Liver (tissue), 9 donors: ENCODE measurements around the gene SHANK2. TPM values are rescaled to one million over a fixed set of nuclear protein-coding genes. Genes with fewer than 3 reads are reported as not detected.

Experiments
- DNase-seq: peaks from one replicate; pipeline ENCODE4 v3.0.0-alpha.2; 2017; ENCODE audit warnings: low spot score
- H3K27ac ChIP-seq, 2 donors: one replicate each; pipeline ENCODE4 v1.7.0; 2013; ENCODE audit warnings: inconsistent platforms in 2 of 2, low read length in 2 of 2, control low read depth in 1 of 2, low read depth in 1 of 2, mild to moderate bottlenecking in 1 of 2
- H3K27me3 ChIP-seq, 4 donors: one replicate each; pipeline versions ENCODE4 v1.6.1 to v1.7.0; 2013; ENCODE audit warnings: low read length in 3 of 4, inconsistent platforms in 1 of 4, mild to moderate bottlenecking in 1 of 4, moderate library complexity in 1 of 4; ENCODE audit not compliant: control insufficient read depth in 4 of 4, insufficient read depth in 4 of 4
- H3K36me3 ChIP-seq, 4 donors: one replicate each; pipeline versions ENCODE4 v1.6.1 to v1.7.0; 2013; ENCODE audit warnings: low read length in 3 of 4, mild to moderate bottlenecking in 3 of 4, low read depth in 1 of 4, moderate library complexity in 1 of 4; ENCODE audit not compliant: control insufficient read depth in 4 of 4, insufficient read depth in 3 of 4
- H3K4me1 ChIP-seq, 4 donors: one replicate each; pipeline versions ENCODE4 v1.6.1 to v1.7.0; 2013; ENCODE audit warnings: low read length in 3 of 4, mild to moderate bottlenecking in 3 of 4, moderate library complexity in 1 of 4; ENCODE audit not compliant: control insufficient read depth in 4 of 4, insufficient read depth in 4 of 4
- H3K4me3 ChIP-seq, 3 donors: one replicate each; pipeline versions ENCODE4 v1.6.1 to v1.7.0; 2013; ENCODE audit warnings: low read length in 3 of 3, control low read depth in 1 of 3, low read depth in 1 of 3, mild to moderate bottlenecking in 1 of 3
- H3K9ac ChIP-seq, 2 donors: one replicate each; pipeline ENCODE4 v1.7.0; 2013; ENCODE audit warnings: low read length in 2 of 2, mild to moderate bottlenecking in 2 of 2, moderate library complexity in 2 of 2, control low read depth in 1 of 2, low read depth in 1 of 2
- H3K9me3 ChIP-seq, 4 donors: one replicate each; pipeline versions ENCODE4 v1.6.1 to v1.7.0; 2013; ENCODE audit warnings: low read length in 3 of 4; ENCODE audit not compliant: control insufficient read depth in 4 of 4
- CTCF ChIP-seq: fragments of 150-350 bp; IDR thresholded peaks from 2 replicates; pipeline ENCODE4 v1.5.1; 2017; ENCODE audit warnings: improper control_type of control experiment, low read depth, low read length; ENCODE audit not compliant: missing input control
- FOXA1 ChIP-seq: IDR thresholded peaks from 2 replicates; pipeline ENCODE4 v1.6.1; 2016; ENCODE audit warnings: antibody characterized with exemption
- GABPA ChIP-seq, 2 donors: IDR thresholded peaks in 1 of 2; conservative IDR thresholded peaks in 1 of 2; 2 replicates each; pipeline ENCODE4 v1.6.1; 2016; ENCODE audit warnings: antibody characterized with exemption in 2 of 2, mild to moderate bottlenecking in 1 of 2, moderate library complexity in 1 of 2
- HNF4A ChIP-seq, 2 donors: conservative IDR thresholded peaks; 2 replicates each; pipeline ENCODE4 v1.6.1; 2016; ENCODE audit warnings: antibody characterized with exemption in 2 of 2, mild to moderate bottlenecking in 2 of 2
- JUND ChIP-seq, 2 donors: IDR thresholded peaks; 2 replicates each; pipeline ENCODE4 v1.6.1; 2016; ENCODE audit warnings: antibody characterized with exemption in 2 of 2
- MAX ChIP-seq: IDR thresholded peaks from 2 replicates; pipeline ENCODE4 v1.6.1; 2016; ENCODE audit warnings: antibody characterized with exemption
- RAD21 ChIP-seq, 2 donors: IDR thresholded peaks; 2 replicates each; pipeline ENCODE4 v1.6.1; 2016; ENCODE audit warnings: antibody characterized with exemption in 2 of 2, mild to moderate bottlenecking in 2 of 2
- RXRA ChIP-seq, 2 donors: IDR thresholded peaks; 2 replicates each; pipeline ENCODE4 v1.6.1; 2017 to 2018; ENCODE audit warnings: antibody characterized with exemption in 2 of 2, mild to moderate bottlenecking in 1 of 2
- SP1 ChIP-seq: IDR thresholded peaks from 2 replicates; pipeline ENCODE4 v1.6.1; 2018; ENCODE audit warnings: antibody characterized with exemption, mild to moderate bottlenecking
- TAF1 ChIP-seq: conservative IDR thresholded peaks from 2 replicates; pipeline ENCODE4 v1.6.1; 2016; ENCODE audit warnings: antibody characterized with exemption, mild to moderate bottlenecking
- YY1 ChIP-seq: IDR thresholded peaks from 2 replicates; pipeline ENCODE4 v1.6.1; 2016; ENCODE audit warnings: antibody characterized with exemption, mild to moderate bottlenecking
- WGBS: extraction: QIAGEN DNeasy Blood & Tissue Kit; methylation state at CpG from one replicate; pipeline ENCODE4 v1.1.7; 2013; 5-methylcytosine and 5-hydroxymethylcytosine counted together
- polyA plus RNA-seq, 2 donors: library from polyadenylated mRNA; stranded (reverse) in 1 of 2; unstranded in 1 of 2; fragments of 200-250 nt in 1 of 2; fragments of >200 nt in 1 of 2; fragmentation: Nextera tagmentation in 1 of 2; extraction: Ambion mirVana in 1 of 2; gene quantifications; one replicate each; pipeline versions ENCODE4 v1.2.1 to v1.2.3, GENCODE V29; 2013 to 2015
- total RNA-seq, 2 donors: library from RNA; depleted of rRNA; stranded (reverse); fragments of >200 nt; gene quantifications; one replicate each; pipeline ENCODE4 v1.2.3, GENCODE V29; 2014
- TF ChIP-seq, protein P1 (sequence below): IDR thresholded peaks from 2 replicates; pipeline ENCODE4 v1.6.1; 2016; ENCODE audit warnings: antibody characterized with exemption, mild to moderate bottlenecking
- TF ChIP-seq, protein P2 (sequence below): IDR thresholded peaks from 2 replicates; pipeline ENCODE4 v1.6.1; 2016; ENCODE audit warnings: antibody characterized with exemption
- donor health status: healthy.
- donor health status: healthy.
- donor health status: healthy.
- donor health status: healthy.
- donor health status: healthy.

Gene SHANK2
- total and polyA plus RNA-seq, 4 donors = 5.4 to 36.4 (median 12.4) TPM

DNA sequence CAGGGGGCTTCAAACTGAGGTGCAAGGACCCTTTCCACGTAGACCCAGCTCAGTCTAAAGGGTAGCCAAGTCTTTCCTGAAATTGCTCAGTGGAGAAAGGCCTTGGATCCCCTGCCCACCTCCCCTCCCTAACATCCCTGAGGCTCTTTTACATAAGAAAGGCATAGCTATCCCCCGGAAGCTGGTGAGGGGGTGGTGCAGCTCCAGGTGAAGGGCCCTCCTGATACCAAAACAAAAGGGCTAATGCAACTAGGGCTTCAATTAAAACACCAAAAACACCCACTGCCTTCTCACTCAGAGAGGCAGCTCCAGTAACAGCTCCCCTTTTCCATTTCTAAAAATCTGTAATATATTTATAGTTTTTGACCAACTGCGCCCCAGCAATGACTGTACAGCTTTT is 5.8 kb downstream of the SHANK2 start:
- H3K9ac ChIP-seq = no peak overlapping the region
- peaks cover 0 to 2% (median 0%) of the 10 kb centered on the region in 4 donors for H3K36me3 ChIP-seq
- no peak overlapping the region for H3K27ac ChIP-seq
- TF ChIP-seq GABPA (IDR thresholded peaks at IDR 0.05 in 1 of 2, conservative IDR thresholded peaks at IDR 0.05 in 1 of 2) = no peak
- TF ChIP-seq HNF4A (conservative IDR thresholded peaks at IDR 0.05) = no peak
- TF ChIP-seq FOXA1 = no peak
- TF ChIP-seq, protein P1, sequence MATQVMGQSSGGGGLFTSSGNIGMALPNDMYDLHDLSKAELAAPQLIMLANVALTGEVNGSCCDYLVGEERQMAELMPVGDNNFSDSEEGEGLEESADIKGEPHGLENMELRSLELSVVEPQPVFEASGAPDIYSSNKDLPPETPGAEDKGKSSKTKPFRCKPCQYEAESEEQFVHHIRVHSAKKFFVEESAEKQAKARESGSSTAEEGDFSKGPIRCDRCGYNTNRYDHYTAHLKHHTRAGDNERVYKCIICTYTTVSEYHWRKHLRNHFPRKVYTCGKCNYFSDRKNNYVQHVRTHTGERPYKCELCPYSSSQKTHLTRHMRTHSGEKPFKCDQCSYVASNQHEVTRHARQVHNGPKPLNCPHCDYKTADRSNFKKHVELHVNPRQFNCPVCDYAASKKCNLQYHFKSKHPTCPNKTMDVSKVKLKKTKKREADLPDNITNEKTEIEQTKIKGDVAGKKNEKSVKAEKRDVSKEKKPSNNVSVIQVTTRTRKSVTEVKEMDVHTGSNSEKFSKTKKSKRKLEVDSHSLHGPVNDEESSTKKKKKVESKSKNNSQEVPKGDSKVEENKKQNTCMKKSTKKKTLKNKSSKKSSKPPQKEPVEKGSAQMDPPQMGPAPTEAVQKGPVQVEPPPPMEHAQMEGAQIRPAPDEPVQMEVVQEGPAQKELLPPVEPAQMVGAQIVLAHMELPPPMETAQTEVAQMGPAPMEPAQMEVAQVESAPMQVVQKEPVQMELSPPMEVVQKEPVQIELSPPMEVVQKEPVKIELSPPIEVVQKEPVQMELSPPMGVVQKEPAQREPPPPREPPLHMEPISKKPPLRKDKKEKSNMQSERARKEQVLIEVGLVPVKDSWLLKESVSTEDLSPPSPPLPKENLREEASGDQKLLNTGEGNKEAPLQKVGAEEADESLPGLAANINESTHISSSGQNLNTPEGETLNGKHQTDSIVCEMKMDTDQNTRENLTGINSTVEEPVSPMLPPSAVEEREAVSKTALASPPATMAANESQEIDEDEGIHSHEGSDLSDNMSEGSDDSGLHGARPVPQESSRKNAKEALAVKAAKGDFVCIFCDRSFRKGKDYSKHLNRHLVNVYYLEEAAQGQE = no peak
- no peak for TF ChIP-seq CTCF
- no peak for TF ChIP-seq RAD21 (IDR thresholded peaks at IDR 0.05)
- TF ChIP-seq, protein P2, sequence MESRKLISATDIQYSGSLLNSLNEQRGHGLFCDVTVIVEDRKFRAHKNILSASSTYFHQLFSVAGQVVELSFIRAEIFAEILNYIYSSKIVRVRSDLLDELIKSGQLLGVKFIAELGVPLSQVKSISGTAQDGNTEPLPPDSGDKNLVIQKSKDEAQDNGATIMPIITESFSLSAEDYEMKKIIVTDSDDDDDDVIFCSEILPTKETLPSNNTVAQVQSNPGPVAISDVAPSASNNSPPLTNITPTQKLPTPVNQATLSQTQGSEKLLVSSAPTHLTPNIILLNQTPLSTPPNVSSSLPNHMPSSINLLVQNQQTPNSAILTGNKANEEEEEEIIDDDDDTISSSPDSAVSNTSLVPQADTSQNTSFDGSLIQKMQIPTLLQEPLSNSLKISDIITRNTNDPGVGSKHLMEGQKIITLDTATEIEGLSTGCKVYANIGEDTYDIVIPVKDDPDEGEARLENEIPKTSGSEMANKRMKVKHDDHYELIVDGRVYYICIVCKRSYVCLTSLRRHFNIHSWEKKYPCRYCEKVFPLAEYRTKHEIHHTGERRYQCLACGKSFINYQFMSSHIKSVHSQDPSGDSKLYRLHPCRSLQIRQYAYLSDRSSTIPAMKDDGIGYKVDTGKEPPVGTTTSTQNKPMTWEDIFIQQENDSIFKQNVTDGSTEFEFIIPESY = no peak
- TF ChIP-seq YY1 = no peak
- TF ChIP-seq SP1 = no peak
- no peak for TF ChIP-seq TAF1
- TF ChIP-seq RXRA (IDR thresholded peaks at IDR 0.05) = no peak
- no peaks in the 10 kb centered on the region for H3K27me3 ChIP-seq
- no peaks in the 10 kb centered on the region for H3K9me3 ChIP-seq
- no peak overlapping the region for H3K4me3 ChIP-seq
- H3K4me1 ChIP-seq = peaks cover 7 to 31% (median 21%) of the 10 kb centered on the region in 4 donors
- no peak for DNase-seq
- WGBS = 80% methylated on average over 3 of the region's 3 CpGs

DNA sequence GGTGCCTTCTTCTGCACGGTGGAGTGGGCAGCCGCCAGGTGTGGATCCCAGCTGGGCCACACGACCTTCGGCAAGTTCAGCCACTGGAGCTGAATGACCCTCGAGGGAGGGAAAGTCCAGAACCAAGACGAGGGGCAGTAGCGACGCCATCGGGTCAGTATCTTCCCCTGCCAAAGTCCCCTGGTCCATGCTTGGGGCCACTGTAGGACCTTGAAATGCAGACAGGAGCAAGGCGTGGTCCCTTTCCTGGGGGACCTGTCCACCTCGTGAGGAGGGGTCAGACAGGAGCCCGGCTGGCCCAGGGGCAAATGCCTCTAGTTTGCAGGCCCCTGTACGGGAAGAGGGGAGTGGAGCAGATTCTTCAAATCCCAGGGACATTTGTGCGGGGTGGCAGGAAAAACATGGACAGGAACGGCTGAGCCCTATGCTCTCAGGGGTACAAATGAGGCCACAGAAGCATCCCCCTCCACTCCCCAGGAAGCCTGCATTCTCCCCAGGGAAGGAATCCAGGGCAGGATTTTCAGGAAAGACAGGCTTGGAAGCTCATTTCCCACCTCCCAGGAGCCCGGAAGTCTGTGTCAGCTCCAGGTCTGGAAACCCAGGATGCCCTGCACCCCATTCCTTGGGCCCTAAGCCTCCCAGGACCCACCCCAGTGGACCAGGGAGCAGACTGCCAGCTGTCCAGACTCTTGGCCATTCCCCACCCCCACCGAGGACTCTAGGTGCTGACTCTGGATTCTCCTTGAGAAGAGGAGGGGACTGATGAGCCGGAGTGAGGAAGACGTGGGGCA is 6.6 kb downstream of the SHANK2 start:
- H3K36me3 ChIP-seq = peaks cover 0 to 2% (median 0%) of the 10 kb centered on the region in 4 donors
- TF ChIP-seq, protein P1 = no peak
- TF ChIP-seq MAX = no peak
- TF ChIP-seq CTCF = no peak
- TF ChIP-seq JUND (IDR thresholded peaks at IDR 0.05) = no peak
- no peak for TF ChIP-seq RAD21 (IDR thresholded peaks at IDR 0.05)
- TF ChIP-seq SP1 = no peak
- no peak for TF ChIP-seq FOXA1
- WGBS = 82% methylated on average over 19 of the region's 19 CpGs
- H3K4me1 ChIP-seq = peaks cover 9 to 34% (median 26%) of the 10 kb centered on the region in 4 donors
- H3K4me3 ChIP-seq = no peak overlapping the region
- no peaks in the 10 kb centered on the region for H3K9me3 ChIP-seq
- no peak for DNase-seq
- H3K27me3 ChIP-seq = no peaks in the 10 kb centered on the region
- no peak overlapping the region for H3K9ac ChIP-seq
- no peak overlapping the region for H3K27ac ChIP-seq
